Adrenal gland (tissue), 12 donors: ENCODE results near the gene FBLN1. TPM values are rescaled to one million over a fixed set of nuclear protein-coding genes. Genes with fewer than 3 reads are reported as not detected.

Source experiments
- DNase-seq, 7 donors: peaks; one replicate each; pipeline ENCODE4 v3.0.0-alpha.2; 2019 to 2020
- H3K27ac ChIP-seq, 5 donors: fragments of 200-600 bp; sonication (generic) in 4 of 5; 1 replicate in 3 of 5; 2 replicates in 2 of 5; pipeline versions ENCODE4 v1.5.1 to v1.8.0; 2016 to 2020; ENCODE audit warnings: mild to moderate bottlenecking in 1 of 5
- H3K27me3 ChIP-seq: fragments of 200-600 bp; 2 replicates; pipeline ENCODE4 v1.8.0; 2021
- H3K36me3 ChIP-seq, 2 donors: fragments of 200-600 bp; replicated peaks in 1 of 2; 1 replicate in 1 of 2; 2 replicates in 1 of 2; pipeline versions ENCODE4 v1.5.1 to v1.8.0; 2018 to 2022
- H3K4me1 ChIP-seq, 2 donors: fragments of 200-600 bp; replicated peaks in 1 of 2; 1 replicate in 1 of 2; 2 replicates in 1 of 2; pipeline versions ENCODE4 v1.5.1 to v1.8.0; 2018 to 2021
- H3K4me3 ChIP-seq, 4 donors: fragments of 200-600 bp; sonication (generic) in 3 of 4; one replicate each; pipeline ENCODE4 v1.5.1; 2016 to 2018
- H3K9me3 ChIP-seq, 3 donors: fragments of 200-600 bp; sonication (generic) in 1 of 3; replicated peaks in 1 of 3; 1 replicate in 2 of 3; 2 replicates in 1 of 3; pipeline versions ENCODE4 v1.5.1 to v1.8.0; 2016 to 2021
- CTCF ChIP-seq, 6 experiments: fragments of 450-650 bp in 4 of 6; fragments of 200-600 bp in 2 of 6; sonication (generic) in 1 of 6; IDR thresholded peaks; 1 replicate in 5 of 6; 2 replicates in 1 of 6; pipeline versions ENCODE4 v1.5.1 to v1.8.0; 2016 to 2021; ENCODE audit warnings: antibody characterized with exemption in 6 of 6, mild to moderate bottlenecking in 2 of 6, moderate library complexity in 1 of 6
- POLR2A ChIP-seq, 2 donors: fragments of 450-650 bp; IDR thresholded peaks; one replicate each; pipeline ENCODE4 v1.6.1; 2017; ENCODE audit warnings: antibody characterized with exemption in 2 of 2, mild to moderate bottlenecking in 2 of 2, moderate library complexity in 1 of 2
- WGBS, 4 donors: extraction: QIAGEN DNeasy Blood & Tissue Kit in 2 of 4; methylation state at CpG; one replicate each; pipeline versions ENCODE4 v1.1.5 to v1.1.7; 2013 to 2017; 5-methylcytosine and 5-hydroxymethylcytosine counted together
- intact Hi-C, 2 donors: fragments of 100-400 bp; cut with DNase I; formaldehyde crosslinking; loops; one replicate each; pipeline versions ENCODE4 v1.14.1 to v1.15.0; 2022 to 2023
- polyA plus RNA-seq, 3 donors: library from polyadenylated mRNA; stranded (reverse); fragments of 200-250 nt in 2 of 3; fragments of 350-450 nt in 1 of 3; fragmentation: Illumina TruSeq in 1 of 3; extraction: RNeasy Lipid Tissue Mini Kit (QIAGEN cat#74804) in 1 of 3; gene quantifications; one replicate each; pipeline ENCODE4 v1.2.3, GENCODE V29; 2013 to 2014
- total RNA-seq, 9 donors: library from RNA; depleted of rRNA in 4 of 9; stranded (reverse); fragments of >200 nt in 4 of 9; fragments of 120-200 nt in 1 of 9; fragmentation: NEBNext Ultra II Directional in 1 of 9; extraction: Animal tissue kit (Norgen Biotek cat#: 25700) in 1 of 9; gene quantifications; one replicate each; pipeline versions ENCODE4 v1.1.0 to v1.2.4, GENCODE V29; 2013 to 2023
- donor health status: healthy with polysubstance abuse.
- donor health status: Bipolar disorder and iron deficiency.
- donor health status: DM: yes; HTN: yes; CAD: no.
- donor health status: DM: no; HTN: no; CAD: no.
- donor health status: DM: no; HTN: no; CAD: no.
- donor health status: DM: yes; HTN: yes; CAD: no.

The FBLN1 gene
- total and polyA plus RNA-seq, 12 donors: 13.0 to 387 (median 148) TPM

GRCh38 chr22:45548991-45549761 lies 46.5 kb downstream of the FBLN1 start:
- Histone ChIP-seq H3K4me3 (no peak overlapping the region), H3K4me1 (peaks cover 6 to 31% of the 10 kb centered on the region in 2 donors), H3K9me3 (no peaks in the 10 kb centered on the region), H3K36me3 (no peaks in the 10 kb centered on the region), H3K27me3 (no peaks in the 10 kb centered on the region), H3K27ac (peak overlapping the region in 2 of 5 donors; percentile 30 to 87)
- DNase-seq: no peak
- WGBS, 4 donors: 73 to 80% (median 79%) methylated on average over 5 to 17 of the region's 17 CpGs
- TF ChIP-seq POLR2A (IDR thresholded peaks at IDR 0.05) (no peak), CTCF (IDR thresholded peaks at IDR 0.05) (peak in 1 of 6 experiments; percentile 4)
- intact Hi-C loops: loop anchor here in 1 of 2 donors (5.0 kb wide), 1 partner anchor 277 kb away; no protein-coding TSS in a partner anchor

- peaks cover 6 to 35% of the 10 kb centered on the region in 2 donors for H3K4me1 ChIP-seq
- no peak for TF ChIP-seq POLR2A (IDR thresholded peaks at IDR 0.05)
- no peak for TF ChIP-seq CTCF (IDR thresholded peaks at IDR 0.05)
- no peaks in the 10 kb centered on the region for H3K27me3 ChIP-seq
- DNase-seq: no peak
- no peaks in the 10 kb centered on the region for H3K36me3 ChIP-seq
- 90 to 94% (median 93%) methylated on average over 7 to 9 of the region's 9 CpGs for WGBS, 4 donors
- intact Hi-C loops: loop anchor here (5.0 kb wide), 3 partner anchors 103 to 278 kb away; no protein-coding TSS in a partner anchor
- H3K27ac ChIP-seq: peak overlapping the region in 2 of 5 donors; percentile 30 to 87
- H3K9me3 ChIP-seq: no peaks in the 10 kb centered on the region
- H3K4me3 ChIP-seq: no peak overlapping the region
Observed at GRCh38 chr22:45549762-45550378, 47.2 kb downstream of the FBLN1 start.

- H3K4me3 ChIP-seq: no peak overlapping the region
- intact Hi-C loops: loop anchor here (5.0 kb wide), 3 partner anchors 103 to 278 kb away; no protein-coding TSS in a partner anchor
- H3K4me1 ChIP-seq: peaks cover 6 to 35% of the 10 kb centered on the region in 2 donors
- WGBS, 4 donors: 91 to 93% (median 92%) methylated on average over 4 to 14 of the region's 14 CpGs
- no peaks in the 10 kb centered on the region for H3K36me3 ChIP-seq
- H3K9me3 ChIP-seq: no peaks in the 10 kb centered on the region
- DNase-seq: no peak
- peak overlapping the region in 1 of 5 donors; percentile 87 for H3K27ac ChIP-seq
- no peak for TF ChIP-seq CTCF (IDR thresholded peaks at IDR 0.05)
- no peak for TF ChIP-seq POLR2A (IDR thresholded peaks at IDR 0.05)
- H3K27me3 ChIP-seq: no peaks in the 10 kb centered on the region
Observed at GRCh38 chr22:45550416-45550815, 47.7 kb downstream of the FBLN1 start.

- Histone ChIP-seq H3K27me3 (no peaks in the 10 kb centered on the region), H3K4me1 (peaks cover 6 to 35% of the 10 kb centered on the region in 2 donors)
- WGBS, 4 donors: 80 to 91% (median 87%) methylated on average over 9 to 11 of the region's 11 CpGs
Observed at GRCh38 chr22:45550891-45551290, 48.2 kb downstream of the FBLN1 start.

More at GRCh38 chr22:45550891-45551290, 48.2 kb downstream of the FBLN1 start:
- intact Hi-C loops: loop anchor here (5.0 kb wide), 3 partner anchors 104 to 279 kb away; no protein-coding TSS in a partner anchor
- H3K27ac ChIP-seq: peak overlapping the region in 2 of 5 donors; percentile 76 to 87
- no peaks in the 10 kb centered on the region for H3K9me3 ChIP-seq
- H3K36me3 ChIP-seq: no peaks in the 10 kb centered on the region
- no peak for TF ChIP-seq CTCF (IDR thresholded peaks at IDR 0.05)
- TF ChIP-seq POLR2A (IDR thresholded peaks at IDR 0.05): no peak
- H3K4me3 ChIP-seq: no peak overlapping the region
- DNase-seq: no peak
